Urothelium cell line (cell line): ENCODE data around the gene CTF1.
"Not testable (repeated sequence)": the region's sequence is repeated elsewhere in the genome, so short reads cannot be mapped to it uniquely, and the experiment has no call there.

Source experiments
- DNase-seq: peaks from one replicate; pipeline ENCODE4 v3.0.0; 2011; ENCODE audit warnings: low spot score, mixed read lengths
- FAIRE-seq: peaks from 2 replicates; lab custom pipeline; 2011; peaks lifted over from hg19 to GRCh38; lab: Jason Lieb, UNC

The CTF1 gene

GRCh38 chr16:30896261-30896888 is at the start of gene CTF1:
TSS of gene CTF1 (plus strand) at chr16:30896614. CDS start at chr16:30896644, 30 bp downstream.
- FAIRE-seq (no peak), DNase-seq (peak; percentile 80)

- FAIRE-seq (no peak), DNase-seq (no peak)
Measured at GRCh38 chr16:30846649-30847402, 49.6 kb upstream of the CTF1 start.

- no peak for DNase-seq
- no peak for FAIRE-seq
Measured at GRCh38 chr16:30850246-30850645, 46.2 kb upstream of the CTF1 start.

DNA sequence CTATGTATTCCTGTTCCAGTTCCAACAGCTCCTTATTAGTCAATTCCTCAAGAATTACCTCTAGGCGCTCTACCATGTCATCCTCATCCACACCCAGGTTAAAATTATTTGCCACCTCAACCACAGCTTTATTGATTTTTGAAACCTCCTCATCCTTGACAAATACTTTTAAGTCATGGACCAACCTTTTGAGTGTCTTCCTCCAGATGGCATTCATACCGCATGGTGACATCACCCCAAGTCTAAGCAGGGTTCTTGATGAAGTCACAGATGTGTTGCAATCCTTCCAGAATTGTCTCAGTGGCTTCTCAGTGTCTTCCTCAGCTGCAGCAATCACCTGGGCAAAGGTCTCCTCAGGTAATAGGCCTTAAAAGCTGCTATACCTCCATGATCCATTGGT is 42.7 kb upstream of the CTF1 start:
- DNase-seq (no peak), FAIRE-seq (no peak)

DNA sequence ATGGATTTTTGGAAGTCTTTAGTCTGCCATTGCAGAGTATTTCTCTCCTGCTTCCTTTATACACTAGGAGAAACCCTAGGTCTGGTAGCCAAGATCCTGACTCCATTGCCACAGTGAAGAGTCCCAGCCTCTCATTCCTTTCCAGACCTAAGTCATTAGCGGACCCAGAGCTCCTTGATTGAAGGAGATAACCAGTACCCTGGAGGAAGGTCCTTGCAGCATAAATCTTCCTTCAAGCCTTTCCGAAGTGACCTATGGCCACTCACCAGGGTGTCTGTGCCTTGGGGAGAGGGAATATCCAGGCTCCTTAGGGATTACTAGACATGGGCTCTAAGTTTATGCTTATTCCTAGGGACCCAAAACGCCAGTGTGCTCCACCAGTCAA is 38.3 kb upstream of the CTF1 start:
- DNase-seq (no peak), FAIRE-seq (no peak)

DNA sequence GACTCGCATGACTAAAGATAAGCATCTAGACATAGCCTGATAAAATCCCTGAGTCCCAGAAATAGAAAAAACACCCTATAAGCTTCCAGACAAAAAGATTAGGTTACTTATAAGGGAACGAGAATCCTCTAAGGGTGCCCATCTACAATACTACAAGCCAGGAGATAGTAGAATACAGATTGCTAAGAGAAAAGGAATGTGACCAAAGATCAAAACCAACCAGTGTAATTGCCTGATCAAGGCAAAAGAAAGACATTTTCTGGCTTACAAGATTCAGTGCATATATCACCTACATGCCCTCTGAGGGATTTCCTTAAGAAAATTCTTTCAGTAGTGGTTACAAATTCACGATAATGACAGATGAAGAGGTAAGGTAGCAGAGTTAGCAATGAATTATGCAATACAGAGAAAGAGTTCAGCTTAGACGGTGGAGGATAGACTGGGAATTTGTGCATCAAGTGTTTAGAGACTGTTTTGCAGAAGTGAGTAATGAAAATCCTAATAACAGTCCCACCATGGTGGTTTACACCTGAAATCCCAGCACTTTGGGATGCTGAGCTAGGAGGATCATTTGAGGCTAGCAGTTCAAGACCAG is 37.5 kb upstream of the CTF1 start:
- no peak for FAIRE-seq
- no peak for DNase-seq

GRCh38 chr16:30860729-30861128 is 35.7 kb upstream of the CTF1 start:
- DNase-seq, FAIRE-seq: not testable (repeated sequence)

DNA sequence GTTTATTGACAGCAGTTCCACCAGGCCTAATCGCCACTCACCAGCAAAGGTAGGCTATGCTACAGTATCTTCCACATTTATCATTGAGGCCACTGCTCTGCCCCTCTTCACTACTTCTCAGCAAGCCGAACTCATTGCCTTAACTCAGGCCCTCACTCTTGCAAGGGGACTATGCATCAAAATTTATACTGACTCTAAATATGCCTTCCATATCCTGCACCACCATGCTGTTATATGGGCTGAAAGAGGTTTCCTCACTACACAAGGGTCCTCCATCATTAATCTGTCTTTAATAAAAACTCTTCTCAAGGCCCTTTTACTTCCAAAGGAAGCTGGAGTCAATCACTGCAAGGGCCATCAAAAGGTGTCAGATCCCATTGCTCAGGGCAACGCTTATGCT is 33.2 kb upstream of the CTF1 start:
- FAIRE-seq, DNase-seq: not testable (repeated sequence)

DNA sequence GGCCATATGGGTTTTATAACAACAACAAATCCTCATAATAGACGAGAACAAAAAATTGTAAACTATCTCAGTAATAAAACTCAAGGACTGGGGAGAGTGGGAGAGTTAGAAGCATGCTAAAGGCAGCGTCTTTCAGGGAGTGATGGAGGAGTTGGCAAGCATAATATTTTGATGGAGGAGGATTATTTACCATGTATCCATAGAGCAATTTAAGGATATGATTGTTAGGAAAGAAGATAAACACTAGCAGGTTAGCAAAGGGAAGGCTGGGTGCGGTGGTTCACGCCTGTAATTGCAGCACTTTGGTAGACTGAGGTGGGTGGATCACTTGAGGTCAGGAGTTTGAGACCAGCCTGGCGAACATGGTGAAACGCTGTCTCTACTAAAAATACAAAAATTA is 30.4 kb upstream of the CTF1 start:
- no peak for DNase-seq
- FAIRE-seq = no peak

GRCh38 chr16:30867747-30868146 is 28.7 kb upstream of the CTF1 start:
- DNase-seq = no peak
- no peak for FAIRE-seq

- FAIRE-seq = no peak
Measured at GRCh38 chr16:30870904-30871303, 25.5 kb upstream of the CTF1 start.

DNA sequence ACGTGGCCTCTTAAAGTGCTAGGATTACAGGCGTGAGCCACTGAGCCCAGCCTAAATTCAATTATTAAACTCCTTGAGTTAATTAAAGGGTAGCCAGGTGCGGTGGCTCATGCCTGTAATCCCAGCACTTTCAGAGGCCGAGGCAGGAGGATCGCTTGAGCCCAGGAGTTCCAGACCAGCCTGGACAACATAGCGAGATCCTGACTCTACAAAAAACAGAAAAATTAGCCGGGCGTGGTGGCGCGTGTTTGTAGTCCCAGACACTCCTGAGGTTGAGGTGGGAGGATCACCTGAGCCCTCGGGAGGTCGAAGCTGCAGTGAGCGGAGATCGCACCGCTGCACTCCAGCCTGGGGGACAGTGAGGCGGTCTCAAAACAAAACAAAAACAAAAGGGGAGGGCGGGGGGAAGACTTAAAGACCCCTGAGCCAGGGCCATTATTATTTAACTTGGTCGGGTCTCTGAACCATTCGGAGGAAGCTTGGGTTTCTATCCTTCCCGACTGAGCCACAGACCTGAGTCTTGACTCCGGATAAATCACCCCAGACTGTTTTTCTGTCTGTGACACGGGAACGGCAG is 22.1 kb upstream of the CTF1 start:
- DNase-seq (no peak), FAIRE-seq (no peak)

More at GRCh38 chr16:30870904-30871303, 25.5 kb upstream of the CTF1 start:
- DNase-seq = no peak

DNA sequence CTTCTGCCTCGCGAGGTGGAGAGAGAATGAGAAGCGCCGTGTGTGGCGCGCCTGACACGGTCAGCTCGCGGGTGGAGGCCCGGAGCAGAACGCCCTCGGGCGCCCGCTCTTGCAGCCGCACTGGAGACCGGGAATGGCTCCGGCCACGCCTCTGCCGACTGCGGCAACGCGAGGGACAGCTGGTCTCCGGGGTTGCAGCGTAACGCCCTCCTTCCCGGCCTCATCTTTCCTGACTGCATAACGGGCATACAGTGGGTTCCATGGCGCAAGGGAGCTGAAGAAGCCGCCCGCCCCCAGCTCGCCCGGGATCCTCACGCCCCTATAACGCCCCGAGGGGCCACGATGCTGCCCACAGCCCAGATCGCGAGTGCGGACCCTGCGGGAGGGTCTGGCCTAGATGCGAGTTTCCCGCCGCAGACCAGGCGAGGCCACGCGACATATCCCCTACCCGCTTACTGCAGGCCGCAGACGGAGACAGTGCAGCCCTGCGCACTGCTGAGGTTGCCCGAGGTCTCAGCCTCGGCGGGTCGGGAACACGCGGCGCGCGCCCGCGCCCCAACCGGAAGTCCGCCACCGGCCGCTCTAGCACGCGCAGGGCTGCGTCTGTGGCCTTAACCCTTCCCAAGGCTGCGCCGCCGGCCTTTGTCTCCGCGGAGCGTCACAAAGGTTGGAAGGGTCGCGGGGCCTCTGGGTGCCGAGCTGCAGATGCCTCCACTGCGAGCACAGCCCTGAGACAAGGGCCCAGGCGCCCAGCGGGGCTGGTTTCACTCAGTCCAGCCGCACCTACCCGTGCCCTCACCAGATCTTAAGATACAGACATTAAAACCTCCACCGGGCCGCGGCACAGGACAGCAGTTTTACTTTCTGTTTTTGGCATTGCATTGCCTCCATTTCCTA is 21.3 kb upstream of the CTF1 start:
- DNase-seq (peak; percentile 88), FAIRE-seq (no peak)

GRCh38 chr16:30875871-30876801 is 20.3 kb upstream of the CTF1 start:
- FAIRE-seq = no peak
- DNase-seq = no peak

DNA sequence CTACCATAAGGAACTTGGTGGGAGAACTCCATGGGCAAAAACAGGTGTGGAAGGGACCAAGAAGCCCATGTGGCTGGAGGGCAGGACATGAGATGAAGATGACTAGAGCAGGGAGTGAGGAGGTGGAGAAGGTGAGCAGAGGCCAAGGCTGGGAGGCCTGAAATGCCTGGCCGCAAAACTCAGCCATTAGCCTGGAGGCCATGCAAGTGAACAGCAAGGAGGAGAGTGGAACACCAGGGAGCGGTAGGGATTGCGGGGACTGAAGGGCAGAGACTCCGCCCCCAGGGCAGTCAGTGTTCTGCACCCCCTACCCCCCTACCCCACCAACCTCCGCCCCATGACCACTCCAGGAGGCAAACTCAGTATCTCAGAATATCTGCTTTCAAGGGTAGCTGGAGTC is 19.5 kb upstream of the CTF1 start:
- FAIRE-seq (no peak), DNase-seq (no peak)

DNA sequence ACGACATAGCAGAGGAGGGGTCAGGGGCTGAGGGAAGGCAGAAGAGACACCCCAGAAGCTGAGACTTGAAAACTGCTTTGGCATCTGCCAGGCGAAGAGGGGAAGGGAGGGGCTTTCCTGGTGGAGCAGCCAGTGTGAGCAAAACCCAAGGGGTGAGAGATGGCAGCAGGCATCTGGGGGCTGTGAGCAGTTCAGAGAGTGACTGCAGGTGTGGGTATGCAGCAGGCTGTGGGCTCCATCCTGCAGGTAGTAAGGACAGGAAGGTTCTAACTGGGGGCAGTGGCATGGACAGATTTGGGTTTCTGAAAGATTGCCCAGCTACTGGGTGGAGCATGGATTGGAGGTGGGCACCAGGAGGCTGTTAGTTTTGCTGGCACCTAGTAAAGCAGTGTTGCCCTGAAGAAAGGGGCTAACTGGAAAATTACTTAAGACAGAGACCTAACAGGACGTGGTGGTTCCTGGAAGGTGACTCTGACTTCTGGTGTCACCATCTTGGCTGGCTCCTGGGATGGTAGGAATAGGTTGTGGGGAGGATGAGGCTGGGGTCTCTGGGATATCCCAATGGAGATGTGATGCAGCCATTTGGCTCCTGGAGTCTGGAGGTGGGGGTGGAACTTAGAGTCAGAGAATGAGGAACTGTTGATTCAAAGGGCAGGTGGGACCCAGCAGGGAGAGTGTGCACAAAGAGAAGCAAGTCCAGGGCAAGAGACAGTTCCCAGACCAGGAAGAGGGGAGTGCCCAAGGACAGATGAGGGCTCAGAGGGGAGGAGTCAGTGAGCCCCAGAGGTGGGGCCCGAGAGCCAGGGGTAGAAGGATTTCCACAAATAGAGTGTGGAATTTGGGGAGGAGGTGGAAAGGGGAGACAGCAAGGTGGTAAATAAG is 13.7 kb upstream of the CTF1 start:
- no peak for FAIRE-seq

GRCh38 chr16:30884760-30885159 is 11.7 kb upstream of the CTF1 start:
- DNase-seq = no peak
- no peak for FAIRE-seq

More for the DNA sequence above, 13.7 kb upstream of the CTF1 start:
- DNase-seq = no peak

DNA sequence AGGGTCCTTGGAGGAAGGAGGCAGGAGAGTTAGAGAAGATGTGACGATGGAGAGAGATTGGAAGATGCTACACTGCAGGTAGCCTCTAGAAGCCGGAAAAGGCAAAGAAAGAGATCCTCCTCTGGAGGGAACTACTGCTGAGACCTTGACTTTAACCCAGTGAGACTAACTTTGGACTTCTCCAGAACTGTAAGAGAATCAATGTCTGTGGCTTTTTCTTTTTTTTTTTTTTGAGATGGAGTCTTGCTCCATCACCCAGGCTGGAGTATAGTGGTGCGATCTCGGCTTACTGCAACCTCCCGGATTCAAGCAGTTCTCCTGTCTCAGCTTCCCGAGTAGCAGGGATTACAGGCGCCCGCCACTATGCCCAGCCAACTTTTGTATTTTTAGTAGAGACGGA is 11.2 kb upstream of the CTF1 start:
- DNase-seq (no peak), FAIRE-seq (no peak)

GRCh38 chr16:30886145-30886544 is 10.3 kb upstream of the CTF1 start:
- DNase-seq = no peak
- FAIRE-seq = no peak
